ENCODE measurements around the gene PSMA1. TPM values are rescaled to one million over a fixed set of nuclear protein-coding genes. Genes with fewer than 3 reads are reported as not detected.

The PSMA1 gene
- total RNA-seq, 1 donor from 2014 or later = 123 TPM

- Histone ChIP-seq H3K4me3 (ENCODE audit: low read depth, low read length) (no peak overlapping the region), H3K36me3 (ENCODE audit: control insufficient read depth, insufficient read depth, low read length) (no peaks in the 10 kb centered on the region), H3K27me3 (ENCODE audit: control insufficient read depth, insufficient read depth, low read length) (no peaks in the 10 kb centered on the region)
- FAIRE-seq (no peak), DNase-seq (ENCODE audit: low read depth) (no peak)
- TF ChIP-seq, protein P1, sequence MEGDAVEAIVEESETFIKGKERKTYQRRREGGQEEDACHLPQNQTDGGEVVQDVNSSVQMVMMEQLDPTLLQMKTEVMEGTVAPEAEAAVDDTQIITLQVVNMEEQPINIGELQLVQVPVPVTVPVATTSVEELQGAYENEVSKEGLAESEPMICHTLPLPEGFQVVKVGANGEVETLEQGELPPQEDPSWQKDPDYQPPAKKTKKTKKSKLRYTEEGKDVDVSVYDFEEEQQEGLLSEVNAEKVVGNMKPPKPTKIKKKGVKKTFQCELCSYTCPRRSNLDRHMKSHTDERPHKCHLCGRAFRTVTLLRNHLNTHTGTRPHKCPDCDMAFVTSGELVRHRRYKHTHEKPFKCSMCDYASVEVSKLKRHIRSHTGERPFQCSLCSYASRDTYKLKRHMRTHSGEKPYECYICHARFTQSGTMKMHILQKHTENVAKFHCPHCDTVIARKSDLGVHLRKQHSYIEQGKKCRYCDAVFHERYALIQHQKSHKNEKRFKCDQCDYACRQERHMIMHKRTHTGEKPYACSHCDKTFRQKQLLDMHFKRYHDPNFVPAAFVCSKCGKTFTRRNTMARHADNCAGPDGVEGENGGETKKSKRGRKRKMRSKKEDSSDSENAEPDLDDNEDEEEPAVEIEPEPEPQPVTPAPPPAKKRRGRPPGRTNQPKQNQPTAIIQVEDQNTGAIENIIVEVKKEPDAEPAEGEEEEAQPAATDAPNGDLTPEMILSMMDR (IDR thresholded peaks at IDR 0.05; ENCODE audit: insufficient read depth, low read length, severe bottlenecking) = no peak
Observed at GRCh38 chr11:14554959-14555358, 34.8 kb upstream of the PSMA1 start.

- TF ChIP-seq, protein P1 (IDR thresholded peaks at IDR 0.05; ENCODE audit: insufficient read depth, low read length, severe bottlenecking) = no peak
- no peak for FAIRE-seq
- DNase-seq (ENCODE audit: low read depth) = no peak
- no peaks in the 10 kb centered on the region for H3K36me3 ChIP-seq (ENCODE audit: control insufficient read depth, insufficient read depth, low read length)
- H3K4me3 ChIP-seq (ENCODE audit: low read depth, low read length) = no peak overlapping the region
- H3K27me3 ChIP-seq (ENCODE audit: control insufficient read depth, insufficient read depth, low read length) = no peaks in the 10 kb centered on the region
Observed at GRCh38 chr11:14552089-14552488, 31.9 kb upstream of the PSMA1 start.

- no peaks in the 10 kb centered on the region for H3K27me3 ChIP-seq (ENCODE audit: control insufficient read depth, insufficient read depth, low read length)
- no peak for FAIRE-seq
- no peak for DNase-seq (ENCODE audit: low read depth)
- H3K36me3 ChIP-seq (ENCODE audit: control insufficient read depth, insufficient read depth, low read length) = no peaks in the 10 kb centered on the region
- H3K4me3 ChIP-seq (ENCODE audit: low read depth, low read length) = no peak overlapping the region
- TF ChIP-seq, protein P1 (IDR thresholded peaks at IDR 0.05; ENCODE audit: insufficient read depth, low read length, severe bottlenecking) = no peak
Observed at GRCh38 chr11:14551380-14551779, 31.2 kb upstream of the PSMA1 start.

DNA sequence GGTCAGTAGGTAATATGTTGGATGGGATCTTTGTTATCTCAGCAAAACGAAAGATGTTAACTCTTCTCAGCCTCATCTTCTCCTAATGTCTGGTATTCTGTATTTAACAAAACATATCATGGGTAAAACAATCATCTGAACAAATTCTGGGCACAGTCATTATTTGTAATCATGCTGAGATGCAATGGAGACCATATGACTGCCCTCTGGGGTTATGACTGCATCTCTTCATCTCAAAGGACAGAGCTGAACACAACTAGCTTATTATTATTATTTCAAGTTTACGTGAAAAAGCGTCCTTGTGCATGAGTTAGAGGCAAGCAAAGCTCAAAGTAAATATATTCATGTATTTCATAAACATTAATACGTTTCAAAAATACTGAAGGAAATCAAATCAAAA, 29.7 kb upstream of the PSMA1 start:
- FAIRE-seq (no peak), DNase-seq (ENCODE audit: low read depth) (no peak)
- Histone ChIP-seq H3K27me3 (ENCODE audit: control insufficient read depth, insufficient read depth, low read length) (no peaks in the 10 kb centered on the region), H3K36me3 (ENCODE audit: control insufficient read depth, insufficient read depth, low read length) (no peaks in the 10 kb centered on the region), H3K4me3 (ENCODE audit: low read depth, low read length) (no peak overlapping the region)
- TF ChIP-seq, protein P1 (IDR thresholded peaks at IDR 0.05; ENCODE audit: insufficient read depth, low read length, severe bottlenecking) = no peak

DNA sequence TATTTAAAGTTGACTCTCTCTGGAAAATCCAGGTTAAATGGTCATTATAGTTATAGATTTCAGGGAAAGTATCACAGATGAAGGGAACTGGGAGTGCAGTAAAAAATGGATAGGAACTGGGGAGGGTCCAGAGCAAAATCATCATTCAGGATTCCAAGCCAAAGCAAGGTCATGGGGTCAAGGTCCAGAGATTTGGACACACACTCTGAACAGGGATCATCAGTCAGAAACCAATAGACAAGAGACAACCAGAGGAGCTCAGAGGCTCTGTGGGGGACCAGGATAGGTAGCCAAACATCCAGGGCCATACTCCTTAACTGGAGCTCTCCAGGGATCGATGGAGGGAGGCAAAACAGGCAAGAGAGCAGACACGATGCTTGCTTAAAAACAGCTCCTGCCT, 27.3 kb upstream of the PSMA1 start:
- TF ChIP-seq, protein P1 (IDR thresholded peaks at IDR 0.05; ENCODE audit: insufficient read depth, low read length, severe bottlenecking) = no peak
- Histone ChIP-seq H3K27me3 (ENCODE audit: control insufficient read depth, insufficient read depth, low read length) (no peaks in the 10 kb centered on the region), H3K36me3 (ENCODE audit: control insufficient read depth, insufficient read depth, low read length) (no peaks in the 10 kb centered on the region), H3K4me3 (ENCODE audit: low read depth, low read length) (no peak overlapping the region)
- DNase-seq (ENCODE audit: low read depth) (no peak), FAIRE-seq (no peak)

GRCh38 chr11:14546672-14547071, 26.5 kb upstream of the PSMA1 start:
- no peak for FAIRE-seq
- Histone ChIP-seq H3K27me3 (ENCODE audit: control insufficient read depth, insufficient read depth, low read length) (no peaks in the 10 kb centered on the region), H3K4me3 (ENCODE audit: low read depth, low read length) (no peak overlapping the region), H3K36me3 (ENCODE audit: control insufficient read depth, insufficient read depth, low read length) (no peaks in the 10 kb centered on the region)
- no peak for DNase-seq (ENCODE audit: low read depth)
- TF ChIP-seq, protein P1 (IDR thresholded peaks at IDR 0.05; ENCODE audit: insufficient read depth, low read length, severe bottlenecking) = no peak
